ENCODE results near the gene MAP4K4.

MAP4K4 gene

GRCh38 chr2:101895039-101895438 is 197.5 kb downstream of the MAP4K4 start:
- H3K4me3 ChIP-seq (ENCODE audit: control insufficient read depth, low read depth, low read length) = no peak overlapping the region
- no peak for TF ChIP-seq CTCF (conservative IDR thresholded peaks at IDR 0.05; ENCODE audit: control insufficient read depth, insufficient read depth, low read depth, low read length)
- DNase-seq (ENCODE audit: low read depth) = no peak

- H3K4me3 ChIP-seq (ENCODE audit: control insufficient read depth, low read depth, low read length) = no peak overlapping the region
- no peak for DNase-seq (ENCODE audit: low read depth)
- TF ChIP-seq CTCF (conservative IDR thresholded peaks at IDR 0.05; ENCODE audit: control insufficient read depth, insufficient read depth, low read depth, low read length) = no peak
Measured at GRCh38 chr2:101895819-101896322, 198.4 kb downstream of the MAP4K4 start.

GRCh38 chr2:101897301-101897700 is 199.8 kb downstream of the MAP4K4 start:
- no peak for DNase-seq (ENCODE audit: low read depth)
- no peak for TF ChIP-seq CTCF (conservative IDR thresholded peaks at IDR 0.05; ENCODE audit: control insufficient read depth, insufficient read depth, low read depth, low read length)
- no peak overlapping the region for H3K4me3 ChIP-seq (ENCODE audit: control insufficient read depth, low read depth, low read length)

GRCh38 chr2:101899265-101899664 is 201.8 kb downstream of the MAP4K4 start:
- no peak overlapping the region for H3K4me3 ChIP-seq (ENCODE audit: control insufficient read depth, low read depth, low read length)
- TF ChIP-seq CTCF (conservative IDR thresholded peaks at IDR 0.05; ENCODE audit: control insufficient read depth, insufficient read depth, low read depth, low read length) = no peak
- DNase-seq (ENCODE audit: low read depth) = no peak

- no peak for DNase-seq (ENCODE audit: low read depth)
- H3K4me3 ChIP-seq (ENCODE audit: control insufficient read depth, low read depth, low read length) = no peak overlapping the region
- TF ChIP-seq CTCF (conservative IDR thresholded peaks at IDR 0.05; ENCODE audit: control insufficient read depth, insufficient read depth, low read depth, low read length) = no peak
Measured at GRCh38 chr2:101899871-101900270, 202.4 kb downstream of the MAP4K4 start.

GRCh38 chr2:101900375-101900774 is 202.9 kb downstream of the MAP4K4 start:
- no peak for TF ChIP-seq CTCF (conservative IDR thresholded peaks at IDR 0.05; ENCODE audit: control insufficient read depth, insufficient read depth, low read depth, low read length)
- no peak for DNase-seq (ENCODE audit: low read depth)
- H3K4me3 ChIP-seq (ENCODE audit: control insufficient read depth, low read depth, low read length) = no peak overlapping the region

GRCh38 chr2:101901241-101901640 is 203.7 kb downstream of the MAP4K4 start:
- no peak for DNase-seq (ENCODE audit: low read depth)
- TF ChIP-seq CTCF (conservative IDR thresholded peaks at IDR 0.05; ENCODE audit: control insufficient read depth, insufficient read depth, low read depth, low read length) = no peak
- no peak overlapping the region for H3K4me3 ChIP-seq (ENCODE audit: control insufficient read depth, low read depth, low read length)

Measured in fibroblast of mammary gland (primary cell).